GM23338 (cell line): ENCODE measurements around the gene EN2. TPM values are rescaled to one million over a fixed set of nuclear protein-coding genes. Genes with fewer than 3 reads are reported as not detected.

Experiments
- ATAC-seq: fragments of 200-7000 bp; cut with Tn5 transposase; 3 replicates; pipeline ENCODE4 v1.9.1; 2020
- DNase-seq: peaks from one replicate; pipeline ENCODE4 v3.0.0-alpha.2; 2015; ENCODE audit warnings: low spot score
- H2AFZ ChIP-seq: fragments of 200-600 bp; sonication (generic); 2 replicates; pipeline ENCODE4 v1.8.0; 2016; ENCODE audit warnings: antibody characterized with exemption, mild to moderate bottlenecking, moderate library complexity
- H3F3A ChIP-seq: fragments of 200-600 bp; sonication (generic); replicated peaks from 2 replicates; pipeline ENCODE4 v1.8.0; 2017; ENCODE audit warnings: antibody characterized with exemption, mixed run types, low read depth
- H3K27ac ChIP-seq: fragments of 200-600 bp; sonication (generic); 2 replicates; pipeline ENCODE4 v1.6.1; 2016; ENCODE audit warnings: low read depth
- H3K27me3 ChIP-seq: fragments of 200-600 bp; sonication (generic); 2 replicates; pipeline ENCODE4 v1.8.0; 2016; ENCODE audit warnings: mild to moderate bottlenecking, mixed run types, moderate library complexity; ENCODE audit not compliant: insufficient read depth
- H3K36me3 ChIP-seq: fragments of 200-600 bp; sonication (generic); 2 replicates; pipeline ENCODE4 v1.8.0; 2016; ENCODE audit warnings: mild to moderate bottlenecking; ENCODE audit not compliant: insufficient read depth
- H3K4me1 ChIP-seq: fragments of 200-600 bp; sonication (generic); 2 replicates; pipeline ENCODE4 v1.8.0; 2016; ENCODE audit warnings: mild to moderate bottlenecking, moderate library complexity; ENCODE audit not compliant: insufficient read depth
- H3K4me2 ChIP-seq: fragments of 200-600 bp; sonication (generic); 2 replicates; pipeline ENCODE4 v1.7.1; 2017; ENCODE audit warnings: mixed run types
- H3K4me3 ChIP-seq: fragments of 200-600 bp; sonication (generic); 2 replicates; pipeline ENCODE4 v1.6.1; 2016; ENCODE audit warnings: mixed run types
- H3K79me2 ChIP-seq: fragments of 200-600 bp; sonication (generic); replicated peaks from 2 replicates; pipeline ENCODE4 v1.8.0; 2017; ENCODE audit warnings: mild to moderate bottlenecking; ENCODE audit not compliant: insufficient read depth
- H3K9me2 ChIP-seq: fragments of 200-600 bp; sonication (generic); 2 replicates; pipeline ENCODE4 v1.8.0; 2017; ENCODE audit not compliant: insufficient read depth
- H4K20me1 ChIP-seq: fragments of 200-600 bp; sonication (generic); replicated peaks from 2 replicates; pipeline ENCODE4 v1.8.0; 2017; ENCODE audit warnings: mild to moderate bottlenecking; ENCODE audit not compliant: insufficient read depth
- H3K27ac Mint-ChIP-seq: 2 replicates; pipeline ENCODE4 v1.8.0; 2020; ENCODE audit warnings: inconsistent platforms, mild to moderate bottlenecking, moderate library complexity, mixed read lengths
- H3K27me3 Mint-ChIP-seq: 3 replicates; pipeline ENCODE4 v1.8.0; 2022; ENCODE audit warnings: low read depth, mild to moderate bottlenecking, moderate library complexity, mixed read lengths, inconsistent platforms; ENCODE audit not compliant: insufficient read depth, poor library complexity
- H3K36me3 Mint-ChIP-seq: 3 replicates; pipeline ENCODE4 v1.8.0; 2021; ENCODE audit warnings: low read depth, mild to moderate bottlenecking, inconsistent platforms, moderate library complexity, mixed read lengths
- H3K4me1 Mint-ChIP-seq: 3 replicates; pipeline ENCODE4 v1.8.0; 2020; ENCODE audit warnings: mild to moderate bottlenecking, inconsistent platforms, mixed read lengths
- H3K4me3 Mint-ChIP-seq: 3 replicates; pipeline ENCODE4 v1.8.0; 2021; ENCODE audit warnings: moderate library complexity, mild to moderate bottlenecking, inconsistent platforms, mixed read lengths
- H3K9me3 Mint-ChIP-seq: 3 replicates; pipeline ENCODE4 v1.8.0; 2020; ENCODE audit warnings: moderate library complexity, mild to moderate bottlenecking, inconsistent platforms, mixed read lengths
- CREB1 ChIP-seq: fragments of 250-450 bp; sonication (Bioruptor Pico); IDR thresholded peaks from 2 replicates; pipeline ENCODE4 v1.5.0; 2020; ENCODE audit warnings: low read depth, mild to moderate bottlenecking, moderate library complexity
- CTCF ChIP-seq, 2 experiments: fragments of 200-600 bp in 1 of 2; sonication (generic) in 1 of 2; conservative IDR thresholded peaks; 2 replicates each; pipeline versions ENCODE4 v1.5.1 to v1.6.1; 2016 to 2017; ENCODE audit warnings: antibody characterized with exemption in 2 of 2, low read depth in 2 of 2, mild to moderate bottlenecking in 2 of 2, moderate library complexity in 1 of 2
- EZH2 ChIP-seq: fragments of 200-600 bp; sonication (generic); IDR thresholded peaks from one replicate; pipeline ENCODE4 v1.8.0; 2017; ENCODE audit warnings: antibody characterized with exemption, mild to moderate bottlenecking, low read depth; ENCODE audit not compliant: unreplicated experiment
- NANOG ChIP-seq: IDR thresholded peaks from 2 replicates; pipeline ENCODE4 v1.6.1; 2016; ENCODE audit warnings: antibody characterized with exemption, borderline replicate concordance
- POLR2AphosphoS5 ChIP-seq: IDR thresholded peaks from 2 replicates; pipeline ENCODE4 v1.6.1; 2016; ENCODE audit warnings: antibody characterized with exemption, low read depth
- STAT1 ChIP-seq: IDR thresholded peaks from one replicate; pipeline ENCODE4 v1.6.1; 2016; ENCODE audit warnings: antibody characterized with exemption; ENCODE audit not compliant: unreplicated experiment
- ZNF114 ChIP-seq: fragments of 250-450 bp; sonication (Bioruptor Pico); IDR thresholded peaks from 2 replicates; pipeline ENCODE4 v1.5.0; 2020; ENCODE audit warnings: mild to moderate bottlenecking, moderate library complexity
- ZNF331 ChIP-seq: fragments of 250-450 bp; sonication (Bioruptor Pico); IDR thresholded peaks from 2 replicates; pipeline ENCODE4 v1.5.0; 2020; ENCODE audit warnings: low read depth, mild to moderate bottlenecking, moderate library complexity
- ZNF462 ChIP-seq: fragments of 250-450 bp; sonication (Bioruptor Pico); IDR thresholded peaks from 2 replicates; pipeline ENCODE4 v1.5.0; 2020; ENCODE audit warnings: mild to moderate bottlenecking, moderate library complexity
- polyA plus RNA-seq: library from polyadenylated mRNA; unstranded; fragments of >200 nt; fragmentation: Nextera tagmentation; extraction: Ambion mirVana; gene quantifications from 2 replicates; pipeline ENCODE4 v1.2.1, GENCODE V29; 2016
- total RNA-seq: library from RNA; depleted of rRNA; stranded (reverse); fragments of >200 nt; shearing (Covaris generic); gene quantifications from 2 replicates; pipeline ENCODE4 v1.2.3, GENCODE V29; 2014

Gene EN2
- total and polyA plus RNA-seq, 2 experiments from 2014 or later: not detected

- Mint-ChIP-seq H3K27me3 (peaks cover 34% of the 10 kb centered on the region), H3K36me3 (no peaks in the 10 kb centered on the region; the same call in 2 of the 3 replicates), H3K27ac (no peak overlapping the region), H3K4me3 (no peak overlapping the region), H3K4me1 (peaks cover 17% of the 10 kb centered on the region), H3K9me3 (no peaks in the 10 kb centered on the region)
- DNase-seq (no peak), ATAC-seq (no peak)
- Histone ChIP-seq H3K79me2 (no peaks in the 10 kb centered on the region), H3K27me3 (no peaks in the 10 kb centered on the region), H3K4me2 (no peak overlapping the region), H3K27ac (no peak overlapping the region), H3K4me3 (no peak overlapping the region), H4K20me1 (no peaks in the 10 kb centered on the region; the same call in 1 of the 2 replicates), H3K36me3 (no peaks in the 10 kb centered on the region), H2AFZ (no peak overlapping the region), H3K9me2 (no peaks in the 10 kb centered on the region), H3K4me1 (no peaks in the 10 kb centered on the region), H3F3A (no peaks in the 10 kb centered on the region)
- TF ChIP-seq NANOG (no peak), ZNF114 (CRISPR knock-in tag) (no peak), POLR2AphosphoS5 (no peak), ZNF331 (no peak), CTCF (conservative IDR thresholded peaks at IDR 0.05; ENCODE audit: low read depth in 2 of 2) (no peak), STAT1 (no peak), ZNF462 (CRISPR knock-in tag) (no peak), EZH2 (no peak), CREB1 (CRISPR knock-in tag) (no peak)
Measured at GRCh38 chr7:155411718-155412415, 46.1 kb upstream of the EN2 start.
